Keratinocyte (primary cell): ENCODE measurements around the gene CFAP54. TPM values are rescaled to one million over a fixed set of nuclear protein-coding genes. Genes with fewer than 3 reads are reported as not detected.
"Not testable (repeated sequence)": the region's sequence is repeated elsewhere in the genome, so short reads cannot be mapped to it uniquely, and the experiment has no call there.

ENCODE experiments used
- DNase-seq: peaks from one replicate; pipeline ENCODE4 v3.0.0-alpha.2; 2011; ENCODE audit warnings: low read depth, missing footprints, low spot score
- FAIRE-seq: peaks from 2 replicates; lab custom pipeline; 2011; peaks lifted over from hg19 to GRCh38; lab: Jason Lieb, UNC
- H2AFZ ChIP-seq: 2 replicates; pipeline ENCODE4 v1.6.0; 2012; ENCODE audit warnings: low read length, control low read depth, inconsistent platforms; ENCODE audit not compliant: control insufficient read depth
- H3K27ac ChIP-seq: 2 replicates; pipeline ENCODE4 v1.5.1; 2011; ENCODE audit warnings: low read length; ENCODE audit not compliant: control insufficient read depth, insufficient read depth
- H3K27me3 ChIP-seq: 3 replicates; pipeline ENCODE4 v1.6.0; 2011; ENCODE audit warnings: low read length; ENCODE audit not compliant: control insufficient read depth, insufficient read depth; ENCODE audit errors: extremely low read depth
- H3K36me3 ChIP-seq, 2 experiments: 2 replicates in 1 of 2; 3 replicates in 1 of 2; pipeline ENCODE4 v1.5.1; 2011; ENCODE audit warnings: low read length in 2 of 2, mild to moderate bottlenecking in 1 of 2; ENCODE audit not compliant: control insufficient read depth in 2 of 2, insufficient read depth in 2 of 2; ENCODE audit errors: extremely low read depth in 1 of 2
- H3K4me1 ChIP-seq: 3 replicates; pipeline ENCODE4 v1.5.1; 2011; ENCODE audit warnings: low read length; ENCODE audit not compliant: control insufficient read depth, insufficient read depth; ENCODE audit errors: extremely low read depth
- H3K4me2 ChIP-seq: 3 replicates; pipeline ENCODE4 v1.6.0; 2011; ENCODE audit warnings: low read depth, low read length; ENCODE audit not compliant: control insufficient read depth, insufficient read depth; ENCODE audit errors: extremely low read depth
- H3K4me3 ChIP-seq, 3 experiments: fragments of 200-600 bp in 1 of 3; sonication (generic) in 1 of 3; 2 replicates in 2 of 3; 3 replicates in 1 of 3; pipeline ENCODE4 v1.5.1; 2011 to 2016; ENCODE audit warnings: low read length in 3 of 3, mild to moderate bottlenecking in 3 of 3, control low read depth in 2 of 3, inconsistent platforms in 1 of 3, low read depth in 1 of 3, mixed read lengths in 1 of 3, mixed run types in 1 of 3, moderate library complexity in 1 of 3; ENCODE audit not compliant: control insufficient read depth in 2 of 3, insufficient read depth in 2 of 3; ENCODE audit errors: extremely low read depth in 1 of 3
- H3K79me2 ChIP-seq: 2 replicates; pipeline ENCODE4 v1.6.0; 2012; ENCODE audit warnings: low read length; ENCODE audit not compliant: control insufficient read depth, insufficient read depth
- H3K9ac ChIP-seq: 3 replicates; pipeline ENCODE4 v1.6.0; 2011; ENCODE audit warnings: low read length; ENCODE audit not compliant: control insufficient read depth, insufficient read depth; ENCODE audit errors: extremely low read depth
- H3K9me1 ChIP-seq: 3 replicates; pipeline ENCODE4 v1.6.0; 2011; ENCODE audit warnings: low read length; ENCODE audit not compliant: control insufficient read depth, insufficient read depth; ENCODE audit errors: extremely low read depth
- H3K9me3 ChIP-seq: 2 replicates; pipeline ENCODE4 v1.5.1; 2012; ENCODE audit warnings: low read depth, low read length; ENCODE audit not compliant: control insufficient read depth
- H4K20me1 ChIP-seq: 3 replicates; pipeline ENCODE4 v1.6.0; 2011; ENCODE audit warnings: low read length; ENCODE audit not compliant: control insufficient read depth, insufficient read depth; ENCODE audit errors: extremely low read depth
- EZH2 ChIP-seq: IDR thresholded peaks from one replicate; pipeline ENCODE4 v1.6.1; 2012; ENCODE audit warnings: inconsistent platforms, mild to moderate bottlenecking, low read length, moderate library complexity
- dilution Hi-C: fragments of 300-500 bp; cut with MboI; formaldehyde crosslinking; loops from one replicate; pipeline ENCODE4 v1.7.0; 2020; ENCODE audit warnings: low sequenced_read_pairs; ENCODE audit not compliant: extremely low pct_ligation_motif_present
- polyA plus RNA-seq, 5 experiments: library from polyadenylated mRNA; depleted of rRNA in 3 of 5; stranded (reverse) in 3 of 5; stranded (forward) in 1 of 5; unstranded in 1 of 5; fragments of >200 nt; gene quantifications; 1 replicate in 1 of 5; 2 replicates in 3 of 5; 3 replicates in 1 of 5; pipeline versions ENCODE4 v1.2.1 to v1.2.3, GENCODE V29; 2011 to 2012; ENCODE audit warnings: missing spikeins in 2 of 5, low read depth in 1 of 5, low replicate concordance in 1 of 5
- TF ChIP-seq, protein P1 (sequence below), 3 experiments: IDR thresholded peaks in 1 of 3; conservative IDR thresholded peaks in 1 of 3; optimal IDR thresholded peaks in 1 of 3; 2 replicates in 2 of 3; 3 replicates in 1 of 3; pipeline versions ENCODE3 to v1.5.1; 2011; ENCODE audit warnings: low read length in 3 of 3, mild to moderate bottlenecking in 3 of 3, moderate library complexity in 2 of 3, control low read depth in 1 of 3, inconsistent platforms in 1 of 3; ENCODE audit not compliant: insufficient read depth in 2 of 3; ENCODE audit errors: extremely low read depth in 1 of 3

Gene CFAP54
- polyA plus RNA-seq, 1 donor (not counting 4 experiments of a cell fraction or from before 2014, with no cell fraction given): 1.2 TPM

DNA sequence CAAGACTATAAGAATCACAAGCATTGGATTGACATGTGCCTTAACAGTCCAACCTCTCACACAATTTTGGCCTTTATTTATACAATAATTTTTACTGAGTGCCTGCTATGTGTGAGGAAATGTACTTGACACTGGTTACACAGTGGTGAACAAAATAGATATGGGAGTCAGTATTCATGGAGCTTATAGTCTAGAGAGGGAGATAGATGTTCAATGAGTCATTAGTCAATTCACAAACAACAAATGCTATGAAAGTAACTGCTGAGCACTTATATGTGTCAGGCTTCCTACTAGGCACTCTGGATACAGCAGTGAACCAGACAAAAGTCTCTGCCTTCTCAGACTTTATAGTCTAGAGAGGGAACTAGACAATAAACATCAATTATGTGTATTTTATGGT lies 3.7 kb downstream of the CFAP54 start:
- DNase-seq: no peak
- Histone ChIP-seq H3K9me3 (no peaks in the 10 kb centered on the region), H3K79me2 (no peaks in the 10 kb centered on the region), H2AFZ (no peak overlapping the region), H3K27ac (no peak overlapping the region), H3K27me3 (no peaks in the 10 kb centered on the region), H4K20me1 (no peaks in the 10 kb centered on the region), H3K36me3 (no peaks in the 10 kb centered on the region), H3K9ac (no peak overlapping the region), H3K4me1 (peaks cover 27% of the 10 kb centered on the region), H3K4me2 (no peak overlapping the region), H3K9me1 (no peaks in the 10 kb centered on the region), H3K4me3 (no peak overlapping the region)
- FAIRE-seq: peak; percentile 48
- dilution Hi-C loops: no loop called here
- no peak for TF ChIP-seq EZH2
- TF ChIP-seq, protein P1, sequence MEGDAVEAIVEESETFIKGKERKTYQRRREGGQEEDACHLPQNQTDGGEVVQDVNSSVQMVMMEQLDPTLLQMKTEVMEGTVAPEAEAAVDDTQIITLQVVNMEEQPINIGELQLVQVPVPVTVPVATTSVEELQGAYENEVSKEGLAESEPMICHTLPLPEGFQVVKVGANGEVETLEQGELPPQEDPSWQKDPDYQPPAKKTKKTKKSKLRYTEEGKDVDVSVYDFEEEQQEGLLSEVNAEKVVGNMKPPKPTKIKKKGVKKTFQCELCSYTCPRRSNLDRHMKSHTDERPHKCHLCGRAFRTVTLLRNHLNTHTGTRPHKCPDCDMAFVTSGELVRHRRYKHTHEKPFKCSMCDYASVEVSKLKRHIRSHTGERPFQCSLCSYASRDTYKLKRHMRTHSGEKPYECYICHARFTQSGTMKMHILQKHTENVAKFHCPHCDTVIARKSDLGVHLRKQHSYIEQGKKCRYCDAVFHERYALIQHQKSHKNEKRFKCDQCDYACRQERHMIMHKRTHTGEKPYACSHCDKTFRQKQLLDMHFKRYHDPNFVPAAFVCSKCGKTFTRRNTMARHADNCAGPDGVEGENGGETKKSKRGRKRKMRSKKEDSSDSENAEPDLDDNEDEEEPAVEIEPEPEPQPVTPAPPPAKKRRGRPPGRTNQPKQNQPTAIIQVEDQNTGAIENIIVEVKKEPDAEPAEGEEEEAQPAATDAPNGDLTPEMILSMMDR (optimal IDR thresholded peaks at IDR 0.05 in 1 of 3, IDR thresholded peaks at IDR 0.05 in 1 of 3, conservative IDR thresholded peaks at IDR 0.05 in 1 of 3; ENCODE audit: extremely low read depth in 1 of 3, insufficient read depth in 2 of 3, low read length in 3 of 3): no peak

DNA sequence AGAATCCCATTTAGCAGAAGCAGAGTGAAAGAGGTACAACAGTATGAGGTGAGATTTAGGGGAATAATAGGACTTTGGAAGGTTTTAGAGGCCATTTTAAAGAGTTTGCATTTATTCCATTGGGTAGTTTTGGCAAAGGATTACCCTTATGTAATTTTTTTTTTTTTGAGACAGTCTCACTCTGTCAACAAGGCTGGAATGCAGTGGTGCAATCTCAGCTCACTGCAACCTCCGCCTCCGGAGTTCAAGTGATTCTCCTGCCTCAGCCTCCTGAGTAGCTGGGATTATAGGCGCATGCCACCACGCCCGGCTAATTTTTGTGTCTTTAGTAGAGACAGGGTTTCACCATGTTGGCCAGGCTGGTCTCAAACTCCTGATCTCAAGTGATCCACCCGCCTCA lies 4.8 kb downstream of the CFAP54 start:
- H3K36me3 ChIP-seq, H3K79me2 ChIP-seq, DNase-seq, H4K20me1 ChIP-seq, H3K4me2 ChIP-seq, H3K27ac ChIP-seq, H3K9me1 ChIP-seq, FAIRE-seq, dilution Hi-C loops, H3K9me3 ChIP-seq, H3K4me3 ChIP-seq, H2AFZ ChIP-seq, H3K27me3 ChIP-seq, H3K9ac ChIP-seq: not testable (repeated sequence)
- H3K4me1 ChIP-seq: peaks cover 19% of the 10 kb centered on the region

DNA sequence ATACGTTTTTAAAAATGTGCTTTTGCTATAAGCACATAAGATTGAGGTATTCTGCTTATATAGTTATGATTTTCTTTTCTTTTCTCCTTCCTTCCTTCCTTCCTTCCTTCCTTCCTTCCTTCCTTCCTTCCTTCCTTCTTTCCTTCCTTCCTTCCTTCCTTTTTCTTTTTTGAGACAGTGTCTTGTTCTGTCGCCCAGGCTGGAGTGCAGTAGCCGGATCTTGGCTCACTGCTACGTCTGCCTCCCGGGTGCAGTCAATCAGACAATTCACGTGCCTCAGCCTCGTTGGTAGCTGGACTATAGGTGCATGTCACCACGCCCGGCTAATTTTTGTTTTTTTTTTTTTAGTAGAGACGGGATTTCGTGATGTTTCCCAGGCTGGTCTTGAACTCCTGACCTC lies 5.8 kb downstream of the CFAP54 start:
- no peak for TF ChIP-seq EZH2
- TF ChIP-seq, protein P1 (optimal IDR thresholded peaks at IDR 0.05 in 1 of 3, IDR thresholded peaks at IDR 0.05 in 1 of 3, conservative IDR thresholded peaks at IDR 0.05 in 1 of 3; ENCODE audit: extremely low read depth in 1 of 3, insufficient read depth in 2 of 3, low read length in 3 of 3): no peak
- FAIRE-seq: no peak
- dilution Hi-C loops: no loop called here

More for the DNA sequence above, 5.8 kb downstream of the CFAP54 start:
- Histone ChIP-seq H3K9me3 (no peaks in the 10 kb centered on the region), H3K27ac (no peak overlapping the region), H3K4me2 (no peak overlapping the region), H3K27me3 (no peaks in the 10 kb centered on the region), H3K4me1 (peaks cover 16% of the 10 kb centered on the region), H3K9ac (no peak overlapping the region), H3K9me1 (no peaks in the 10 kb centered on the region), H3K4me3 (no peak overlapping the region), H4K20me1 (no peaks in the 10 kb centered on the region), H3K79me2 (no peaks in the 10 kb centered on the region), H2AFZ (no peak overlapping the region), H3K36me3 (no peaks in the 10 kb centered on the region)
- DNase-seq: no peak
